Hepatocyte (in vitro differentiated cells): ENCODE data around the gene MYH11. TPM values are rescaled to one million over a fixed set of nuclear protein-coding genes. Genes with fewer than 3 reads are reported as not detected.
"Not testable (repeated sequence)": the region's sequence is repeated elsewhere in the genome, so short reads cannot be mapped to it uniquely, and the experiment has no call there.

Experiments used
- DNase-seq: peaks from one replicate; pipeline ENCODE4 v3.0.0-alpha.2; 2016; ENCODE audit warnings: low spot score
- H2AFZ ChIP-seq: fragments of 200-600 bp; sonication (generic); 2 replicates; pipeline ENCODE4 v1.6.0; 2016; ENCODE audit warnings: antibody characterized with exemption, mild to moderate bottlenecking
- H3K27ac ChIP-seq: fragments of 200-600 bp; sonication (generic); 2 replicates; pipeline ENCODE4 v1.5.1; 2016; ENCODE audit warnings: mild to moderate bottlenecking
- H3K27me3 ChIP-seq: fragments of 200-600 bp; sonication (generic); 2 replicates; pipeline ENCODE4 v1.6.1; 2016
- H3K36me3 ChIP-seq: fragments of 200-600 bp; sonication (generic); replicated peaks from 2 replicates; pipeline ENCODE4 v1.5.1; 2016; ENCODE audit warnings: low read depth; ENCODE audit not compliant: insufficient read depth
- H3K4me1 ChIP-seq: fragments of 200-600 bp; sonication (generic); 2 replicates; pipeline ENCODE4 v1.5.1; 2016; ENCODE audit warnings: mild to moderate bottlenecking, moderate library complexity; ENCODE audit not compliant: insufficient read depth
- H3K4me2 ChIP-seq: fragments of 200-600 bp; sonication (generic); 2 replicates; pipeline ENCODE4 v1.6.0; 2016
- H3K4me3 ChIP-seq: fragments of 200-600 bp; sonication (generic); 2 replicates; pipeline ENCODE4 v1.5.1; 2016; ENCODE audit warnings: mild to moderate bottlenecking
- H3K79me2 ChIP-seq: fragments of 200-600 bp; sonication (generic); 2 replicates; pipeline ENCODE4 v1.6.0; 2017; ENCODE audit warnings: mild to moderate bottlenecking
- H3K9me2 ChIP-seq: fragments of 200-600 bp; sonication (generic); replicated peaks from 2 replicates; pipeline ENCODE4 v1.6.0; 2017; ENCODE audit warnings: mild to moderate bottlenecking; ENCODE audit not compliant: insufficient read depth
- H3K9me3 ChIP-seq: fragments of 200-600 bp; sonication (generic); 2 replicates; pipeline ENCODE4 v1.5.1; 2016; ENCODE audit warnings: low read depth, mild to moderate bottlenecking
- H4K20me1 ChIP-seq: fragments of 200-600 bp; sonication (generic); 2 replicates; pipeline ENCODE4 v1.6.0; 2016; ENCODE audit warnings: mild to moderate bottlenecking; ENCODE audit not compliant: insufficient read depth, poor library complexity, severe bottlenecking
- EZH2 ChIP-seq: fragments of 200-600 bp; sonication (generic); IDR thresholded peaks from 2 replicates; pipeline ENCODE4 v1.6.1; 2016; ENCODE audit warnings: antibody characterized with exemption, mild to moderate bottlenecking, borderline replicate concordance
- EZH2phosphoT487 ChIP-seq: fragments of 200-600 bp; sonication (generic); IDR thresholded peaks from one replicate; pipeline ENCODE4 v1.6.1; 2018; ENCODE audit warnings: antibody characterized with exemption, mild to moderate bottlenecking, low read depth, moderate library complexity; ENCODE audit not compliant: unreplicated experiment, severe bottlenecking
- WGBS: methylation state at CpG from one replicate; pipeline ENCODE4 v1.1.6; 2016; ENCODE audit warnings: low lambda C conversion rate; ENCODE audit errors: missing lambda C conversion rate; 5-methylcytosine and 5-hydroxymethylcytosine counted together
- polyA plus RNA-seq: library from polyadenylated mRNA; unstranded; fragments of >200 nt; fragmentation: Nextera tagmentation; extraction: Ambion mirVana; gene quantifications from 2 replicates; pipeline ENCODE4 v1.2.1, GENCODE V29; 2016
- total RNA-seq: library from RNA; depleted of rRNA; stranded (reverse); fragments of >200 nt; gene quantifications from 2 replicates; pipeline ENCODE4 v1.2.3, GENCODE V29; 2014
- TF ChIP-seq, protein P1 (sequence below): fragments of 200-600 bp; sonication (generic); IDR thresholded peaks from 2 replicates; pipeline ENCODE4 v1.5.1; 2016; ENCODE audit warnings: antibody characterized with exemption, mild to moderate bottlenecking; ENCODE audit not compliant: poor library complexity

The MYH11 gene
- total and polyA plus RNA-seq, 2 experiments from 2014 or later = 0.59 to 5.9 TPM

GRCh38 chr16:15811481-15812400 lies 45.1 kb downstream of the MYH11 start:
- TF ChIP-seq EZH2phosphoT487 (peak; percentile 91), EZH2 (no peak)
- Histone ChIP-seq H4K20me1 (no peaks in the 10 kb centered on the region), H2AFZ (no peak overlapping the region), H3K4me1 (no peaks in the 10 kb centered on the region), H3K27me3 (peaks cover 49% of the 10 kb centered on the region), H3K79me2 (no peaks in the 10 kb centered on the region), H3K27ac (no peak overlapping the region), H3K4me3 (no peak overlapping the region), H3K9me2 (no peaks in the 10 kb centered on the region), H3K9me3 (peaks cover 6% of the 10 kb centered on the region), H3K36me3 (no peaks in the 10 kb centered on the region), H3K4me2 (peak overlapping the region; percentile 31)
- 18% methylated on average over 13 of the region's 13 CpGs for WGBS
- DNase-seq = peak; percentile 58

DNA sequence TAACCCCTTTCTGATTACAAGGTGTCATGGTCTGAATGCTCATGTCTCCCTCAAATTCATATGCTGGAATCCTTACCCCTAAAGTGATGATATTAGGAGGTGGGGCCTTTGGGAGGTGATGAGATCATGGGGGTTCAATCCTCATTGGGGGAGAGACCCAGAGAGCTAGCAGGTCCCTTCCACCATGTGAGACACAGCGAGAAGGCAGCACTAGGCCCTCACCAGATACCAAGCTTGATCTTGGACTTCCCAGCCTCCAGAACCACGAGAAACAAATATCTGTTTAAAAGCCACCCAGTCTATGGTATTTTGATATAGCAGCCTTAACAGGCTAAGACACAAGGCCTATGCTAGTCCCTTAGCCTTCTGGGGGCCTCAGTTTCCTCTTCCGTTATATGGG lies 45.9 kb downstream of the MYH11 start:
- no peak for TF ChIP-seq EZH2
- TF ChIP-seq, protein P1, sequence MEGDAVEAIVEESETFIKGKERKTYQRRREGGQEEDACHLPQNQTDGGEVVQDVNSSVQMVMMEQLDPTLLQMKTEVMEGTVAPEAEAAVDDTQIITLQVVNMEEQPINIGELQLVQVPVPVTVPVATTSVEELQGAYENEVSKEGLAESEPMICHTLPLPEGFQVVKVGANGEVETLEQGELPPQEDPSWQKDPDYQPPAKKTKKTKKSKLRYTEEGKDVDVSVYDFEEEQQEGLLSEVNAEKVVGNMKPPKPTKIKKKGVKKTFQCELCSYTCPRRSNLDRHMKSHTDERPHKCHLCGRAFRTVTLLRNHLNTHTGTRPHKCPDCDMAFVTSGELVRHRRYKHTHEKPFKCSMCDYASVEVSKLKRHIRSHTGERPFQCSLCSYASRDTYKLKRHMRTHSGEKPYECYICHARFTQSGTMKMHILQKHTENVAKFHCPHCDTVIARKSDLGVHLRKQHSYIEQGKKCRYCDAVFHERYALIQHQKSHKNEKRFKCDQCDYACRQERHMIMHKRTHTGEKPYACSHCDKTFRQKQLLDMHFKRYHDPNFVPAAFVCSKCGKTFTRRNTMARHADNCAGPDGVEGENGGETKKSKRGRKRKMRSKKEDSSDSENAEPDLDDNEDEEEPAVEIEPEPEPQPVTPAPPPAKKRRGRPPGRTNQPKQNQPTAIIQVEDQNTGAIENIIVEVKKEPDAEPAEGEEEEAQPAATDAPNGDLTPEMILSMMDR = no peak
- TF ChIP-seq EZH2phosphoT487 = no peak
- no peak overlapping the region for H2AFZ ChIP-seq
- no peaks in the 10 kb centered on the region for H3K79me2 ChIP-seq
- DNase-seq = no peak
- H3K9me3 ChIP-seq = no peaks in the 10 kb centered on the region
- H3K4me1 ChIP-seq = no peaks in the 10 kb centered on the region
- 95% methylated on average over 3 of the region's 3 CpGs for WGBS
- peaks cover 50% of the 10 kb centered on the region for H3K27me3 ChIP-seq
- no peak overlapping the region for H3K4me3 ChIP-seq
- H4K20me1 ChIP-seq = no peaks in the 10 kb centered on the region
- no peaks in the 10 kb centered on the region for H3K9me2 ChIP-seq
- no peak overlapping the region for H3K4me2 ChIP-seq
- H3K27ac ChIP-seq = no peak overlapping the region
- no peaks in the 10 kb centered on the region for H3K36me3 ChIP-seq

DNA sequence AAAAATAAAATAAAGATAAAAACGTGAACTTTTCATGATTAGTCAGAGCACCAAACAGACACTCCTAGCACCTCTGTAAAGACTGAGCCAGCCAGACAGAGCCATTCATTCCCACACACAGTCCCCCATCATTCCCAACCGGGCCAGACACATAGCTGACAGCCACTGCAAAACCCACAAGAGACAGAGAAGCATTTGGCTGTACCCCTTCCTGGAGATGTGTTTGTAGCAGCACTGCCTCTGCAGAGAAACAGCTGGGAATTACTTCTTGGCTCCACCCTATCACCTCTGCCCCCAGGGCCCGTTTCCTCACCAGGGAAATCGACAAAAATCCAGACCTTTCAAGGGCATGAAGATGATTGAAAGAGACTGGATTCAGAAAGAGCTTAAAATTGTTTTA lies 46.4 kb downstream of the MYH11 start:
- Histone ChIP-seq H3K9me3 (no peaks in the 10 kb centered on the region), H3K27me3 (peaks cover 46% of the 10 kb centered on the region), H3K4me1 (no peaks in the 10 kb centered on the region), H3K9me2 (no peaks in the 10 kb centered on the region), H3K79me2 (no peaks in the 10 kb centered on the region), H3K36me3 (no peaks in the 10 kb centered on the region), H2AFZ (no peak overlapping the region), H3K4me3 (no peak overlapping the region), H3K27ac (no peak overlapping the region), H4K20me1 (no peaks in the 10 kb centered on the region), H3K4me2 (no peak overlapping the region)
- whole genome bisulfite sequencing = 57% methylated on average over 4 of the region's 4 CpGs
- TF ChIP-seq EZH2 = no peak
- no peak for TF ChIP-seq EZH2phosphoT487
- TF ChIP-seq, protein P1 = no peak
- DNase-seq = no peak

DNA sequence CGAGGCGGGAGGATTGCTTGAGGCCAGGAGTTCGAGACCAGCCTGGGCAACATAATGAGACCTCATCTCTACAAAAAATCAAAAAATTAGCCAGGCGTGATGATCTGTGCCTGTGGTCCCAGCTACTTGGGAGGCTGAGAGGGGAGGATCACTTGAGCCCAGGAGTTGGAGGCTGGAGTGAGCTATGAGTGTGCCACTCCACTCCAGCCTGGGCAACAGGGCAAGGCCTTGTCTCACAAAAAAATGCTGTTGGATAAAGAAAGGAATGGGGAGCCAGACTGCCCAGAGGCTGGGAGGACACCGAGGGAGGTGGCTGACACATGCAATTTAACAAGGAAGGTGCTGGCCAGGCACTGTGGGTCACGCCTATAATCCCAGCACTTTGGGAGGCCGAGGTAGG lies 47.5 kb downstream of the MYH11 start:
- not testable (repeated sequence) for H4K20me1 ChIP-seq, H3K4me2 ChIP-seq, H3K9me3 ChIP-seq, H3K9me2 ChIP-seq, H2AFZ ChIP-seq, H3K4me1 ChIP-seq, H3K79me2 ChIP-seq, H3K36me3 ChIP-seq, DNase-seq, H3K27ac ChIP-seq, H3K4me3 ChIP-seq
- peaks cover 46% of the 10 kb centered on the region for H3K27me3 ChIP-seq
- WGBS = 94% methylated on average over 7 of the region's 7 CpGs
